ENCODE measurements around the gene GPR137B.
"Not testable (repeated sequence)": the region's sequence is repeated elsewhere in the genome, so short reads cannot be mapped to it uniquely, and the experiment has no call there.

Gene GPR137B

GRCh38 chr1:236142253-236143103 lies at the start of gene GPR137B:
Gene GPR137B, plus strand, starts transcription at chr1:236142539. Its CDS starts 84 bp downstream, at chr1:236142623.
- Histone ChIP-seq H3K36me3 (ENCODE audit: insufficient read depth, low read depth, low read length) (no peaks in the 10 kb centered on the region), H3K4me3 (ENCODE audit: low read length) (peak within 1 kb of the TSS; percentile 88), H3K9ac (ENCODE audit: low read depth, low read length) (peak within 1 kb of the TSS; percentile 74; the same call in 1 of the 2 replicates), H3K4me1 (ENCODE audit: insufficient read depth, low read length) (peaks cover 3% of the 10 kb centered on the region; the same call in 1 of the 2 replicates), H3K27ac (ENCODE audit: low read length) (no peak within 1 kb of the TSS), H3K27me3 (ENCODE audit: insufficient read depth, low read length) (peaks cover 71% of the 10 kb centered on the region), H3K9me3 (ENCODE audit: insufficient read depth, low read depth, low read length) (no peaks in the 10 kb centered on the region)

GRCh38 chr1:236092899-236093298 lies 49.4 kb upstream of the GPR137B start:
- Histone ChIP-seq H3K4me3 (ENCODE audit: low read length) (no peak overlapping the region), H3K36me3 (ENCODE audit: insufficient read depth, low read depth, low read length) (no peaks in the 10 kb centered on the region), H3K9ac (ENCODE audit: low read depth, low read length) (no peak overlapping the region), H3K27ac (ENCODE audit: low read length) (no peak overlapping the region), H3K9me3 (ENCODE audit: insufficient read depth, low read depth, low read length) (peaks cover 11% of the 10 kb centered on the region; the same call in 1 of the 2 replicates), H3K4me1 (ENCODE audit: insufficient read depth, low read length) (no peaks in the 10 kb centered on the region), H3K27me3 (ENCODE audit: insufficient read depth, low read length) (no peaks in the 10 kb centered on the region)

GRCh38 chr1:236095705-236096520 lies 46.4 kb upstream of the GPR137B start:
- Histone ChIP-seq H3K9me3 (ENCODE audit: insufficient read depth, low read depth, low read length) (peaks cover 11% of the 10 kb centered on the region; the same call in 1 of the 2 replicates), H3K36me3 (ENCODE audit: insufficient read depth, low read depth, low read length) (no peaks in the 10 kb centered on the region), H3K4me3 (ENCODE audit: low read length) (no peak overlapping the region), H3K27ac (ENCODE audit: low read length) (no peak overlapping the region), H3K27me3 (ENCODE audit: insufficient read depth, low read length) (no peaks in the 10 kb centered on the region), H3K9ac (ENCODE audit: low read depth, low read length) (no peak overlapping the region), H3K4me1 (ENCODE audit: insufficient read depth, low read length) (no peaks in the 10 kb centered on the region)

GRCh38 chr1:236096660-236097482 lies 45.5 kb upstream of the GPR137B start:
- not testable (repeated sequence) for H3K4me3 ChIP-seq (ENCODE audit: low read length); H3K27ac ChIP-seq (ENCODE audit: low read length); H3K36me3 ChIP-seq (ENCODE audit: insufficient read depth, low read depth, low read length)

GRCh38 chr1:236098267-236098666 lies 44.1 kb upstream of the GPR137B start:
- Histone ChIP-seq H3K27me3 (ENCODE audit: insufficient read depth, low read length) (no peaks in the 10 kb centered on the region), H3K36me3 (ENCODE audit: insufficient read depth, low read depth, low read length) (no peaks in the 10 kb centered on the region), H3K4me1 (ENCODE audit: insufficient read depth, low read length) (peaks cover 5% of the 10 kb centered on the region; the same call in 1 of the 2 replicates), H3K27ac (ENCODE audit: low read length) (no peak overlapping the region), H3K9me3 (ENCODE audit: insufficient read depth, low read depth, low read length) (peaks cover 11% of the 10 kb centered on the region; the same call in 1 of the 2 replicates), H3K4me3 (ENCODE audit: low read length) (no peak overlapping the region), H3K9ac (ENCODE audit: low read depth, low read length) (no peak overlapping the region)

More at GRCh38 chr1:236096660-236097482, 45.5 kb upstream of the GPR137B start:
- H3K27me3 ChIP-seq (ENCODE audit: insufficient read depth, low read length); H3K9ac ChIP-seq (ENCODE audit: low read depth, low read length); H3K4me1 ChIP-seq (ENCODE audit: insufficient read depth, low read length): not testable (repeated sequence)
- H3K9me3 ChIP-seq (ENCODE audit: insufficient read depth, low read depth, low read length): peaks cover 11% of the 10 kb centered on the region; the same call in 1 of the 2 replicates

GRCh38 chr1:236099355-236099974 lies 42.9 kb upstream of the GPR137B start:
- no peak overlapping the region for H3K4me3 ChIP-seq (ENCODE audit: low read length)
- H3K27ac ChIP-seq (ENCODE audit: low read length): no peak overlapping the region
- peaks cover 5% of the 10 kb centered on the region for H3K27me3 ChIP-seq (ENCODE audit: insufficient read depth, low read length)
- H3K9me3 ChIP-seq (ENCODE audit: insufficient read depth, low read depth, low read length): peaks cover 11% of the 10 kb centered on the region; the same call in 1 of the 2 replicates
- no peak overlapping the region for H3K9ac ChIP-seq (ENCODE audit: low read depth, low read length)
- H3K4me1 ChIP-seq (ENCODE audit: insufficient read depth, low read length): peaks cover 7% of the 10 kb centered on the region; the same call in 1 of the 2 replicates
- no peaks in the 10 kb centered on the region for H3K36me3 ChIP-seq (ENCODE audit: insufficient read depth, low read depth, low read length)

- no peak overlapping the region for H3K9ac ChIP-seq (ENCODE audit: low read depth, low read length)
- H3K36me3 ChIP-seq (ENCODE audit: insufficient read depth, low read depth, low read length): no peaks in the 10 kb centered on the region
These were observed 41.5 kb upstream of the GPR137B start for GRCh38 chr1:236100799-236101198.

GRCh38 chr1:236101233-236102200 lies 40.8 kb upstream of the GPR137B start:
- Histone ChIP-seq H3K9me3 (ENCODE audit: insufficient read depth, low read depth, low read length) (peaks cover 2% of the 10 kb centered on the region; the same call in 1 of the 2 replicates), H3K4me1 (ENCODE audit: insufficient read depth, low read length) (peaks cover 7% of the 10 kb centered on the region; the same call in 1 of the 2 replicates), H3K36me3 (ENCODE audit: insufficient read depth, low read depth, low read length) (no peaks in the 10 kb centered on the region), H3K27ac (ENCODE audit: low read length) (no peak overlapping the region), H3K9ac (ENCODE audit: low read depth, low read length) (no peak overlapping the region), H3K4me3 (ENCODE audit: low read length) (no peak overlapping the region), H3K27me3 (ENCODE audit: insufficient read depth, low read length) (peaks cover 10% of the 10 kb centered on the region)

More at GRCh38 chr1:236100799-236101198, 41.5 kb upstream of the GPR137B start:
- Histone ChIP-seq H3K27ac (ENCODE audit: low read length) (no peak overlapping the region), H3K4me1 (ENCODE audit: insufficient read depth, low read length) (peaks cover 7% of the 10 kb centered on the region; the same call in 1 of the 2 replicates), H3K4me3 (ENCODE audit: low read length) (no peak overlapping the region), H3K27me3 (ENCODE audit: insufficient read depth, low read length) (peaks cover 10% of the 10 kb centered on the region), H3K9me3 (ENCODE audit: insufficient read depth, low read depth, low read length) (peaks cover 10% of the 10 kb centered on the region; the same call in 1 of the 2 replicates)

- Histone ChIP-seq H3K4me3 (ENCODE audit: low read length) (no peak overlapping the region), H3K36me3 (ENCODE audit: insufficient read depth, low read depth, low read length) (no peaks in the 10 kb centered on the region), H3K9me3 (ENCODE audit: insufficient read depth, low read depth, low read length) (no peaks in the 10 kb centered on the region), H3K4me1 (ENCODE audit: insufficient read depth, low read length) (peaks cover 7% of the 10 kb centered on the region; the same call in 1 of the 2 replicates), H3K27ac (ENCODE audit: low read length) (no peak overlapping the region), H3K9ac (ENCODE audit: low read depth, low read length) (no peak overlapping the region), H3K27me3 (ENCODE audit: insufficient read depth, low read length) (peaks cover 10% of the 10 kb centered on the region)
These were observed 39.7 kb upstream of the GPR137B start for GRCh38 chr1:236102611-236103010.

- Histone ChIP-seq H3K27me3 (ENCODE audit: insufficient read depth, low read length) (peaks cover 10% of the 10 kb centered on the region), H3K4me3 (ENCODE audit: low read length) (peak overlapping the region; percentile 31; the same call in 1 of the 2 replicates), H3K27ac (ENCODE audit: low read length) (no peak overlapping the region), H3K36me3 (ENCODE audit: insufficient read depth, low read depth, low read length) (no peaks in the 10 kb centered on the region), H3K9ac (ENCODE audit: low read depth, low read length) (peak overlapping the region; percentile 23; the same call in 1 of the 2 replicates), H3K9me3 (ENCODE audit: insufficient read depth, low read depth, low read length) (no peaks in the 10 kb centered on the region), H3K4me1 (ENCODE audit: insufficient read depth, low read length) (peaks cover 7% of the 10 kb centered on the region; the same call in 1 of the 2 replicates)
These were observed 39.3 kb upstream of the GPR137B start for GRCh38 chr1:236103059-236103458.

Data from iPS-20b (cell line).